Loucy (cell line): ENCODE measurements around the gene POP4.

Experiments used
- H2AFZ ChIP-seq: fragments of 200-600 bp; sonication (generic); 2 replicates; pipeline ENCODE4 v1.6.0; 2016; ENCODE audit warnings: antibody characterized with exemption, mild to moderate bottlenecking, low read length, moderate library complexity
- H3F3A ChIP-seq: fragments of 200-600 bp; 2 replicates; pipeline ENCODE4 v1.6.0; 2016; ENCODE audit warnings: antibody characterized with exemption, low read depth, mild to moderate bottlenecking
- H3K27me3 ChIP-seq: fragments of 200-600 bp; sonication (generic); 2 replicates; pipeline ENCODE4 v1.6.1; 2014; ENCODE audit warnings: low read length, mild to moderate bottlenecking; ENCODE audit not compliant: insufficient read depth, poor library complexity, severe bottlenecking
- H3K36me3 ChIP-seq: fragments of 200-600 bp; sonication (generic); 2 replicates; pipeline ENCODE4 v1.6.1; 2016; ENCODE audit warnings: low read length; ENCODE audit not compliant: insufficient read depth
- H3K4me1 ChIP-seq: fragments of 200-600 bp; sonication (generic); 2 replicates; pipeline ENCODE4 v1.5.1; 2014; ENCODE audit warnings: low read length, mild to moderate bottlenecking; ENCODE audit not compliant: insufficient read depth, poor library complexity, severe bottlenecking
- H3K4me2 ChIP-seq: fragments of 200-600 bp; sonication (generic); 2 replicates; pipeline ENCODE4 v1.6.0; 2014; ENCODE audit warnings: antibody characterized with exemption, low read length, low read depth, mild to moderate bottlenecking; ENCODE audit not compliant: poor library complexity, severe bottlenecking
- H3K4me3 ChIP-seq: fragments of 200-600 bp; sonication (generic); 2 replicates; pipeline ENCODE4 v1.5.1; 2014; ENCODE audit warnings: low read length, mild to moderate bottlenecking, mixed read lengths; ENCODE audit not compliant: poor library complexity, severe bottlenecking
- H3K79me2 ChIP-seq: fragments of 200-600 bp; sonication (generic); 2 replicates; pipeline ENCODE4 v1.6.1; 2014; ENCODE audit warnings: low read length; ENCODE audit not compliant: insufficient read depth
- H3K9ac ChIP-seq: fragments of 200-600 bp; sonication (generic); 2 replicates; pipeline ENCODE4 v1.6.0; 2014; ENCODE audit warnings: mild to moderate bottlenecking, low read depth, low read length, moderate library complexity; ENCODE audit not compliant: poor library complexity, severe bottlenecking
- H3K9me2 ChIP-seq: fragments of 200-600 bp; sonication (generic); replicated peaks from 2 replicates; pipeline ENCODE4 v1.6.1; 2016; ENCODE audit warnings: low read depth, low read length, mixed read lengths
- H3K9me3 ChIP-seq: fragments of 200-600 bp; sonication (generic); 2 replicates; pipeline ENCODE4 v1.6.1; 2014; ENCODE audit warnings: mild to moderate bottlenecking, antibody characterized with exemption, low read length, low read depth; ENCODE audit not compliant: insufficient read depth
- H4K20me1 ChIP-seq: fragments of 200-600 bp; sonication (generic); 2 replicates; pipeline ENCODE4 v1.6.0; 2014; ENCODE audit warnings: antibody characterized with exemption, low read length, mild to moderate bottlenecking; ENCODE audit not compliant: insufficient read depth, poor library complexity, severe bottlenecking
- CTCF ChIP-seq: fragments of 200-600 bp; sonication (generic); conservative IDR thresholded peaks from 2 replicates; pipeline ENCODE4 v1.5.1; 2014; ENCODE audit warnings: mild to moderate bottlenecking, antibody characterized with exemption, low read length
- EZH2phosphoT487 ChIP-seq: fragments of 200-600 bp; IDR thresholded peaks from 2 replicates; pipeline ENCODE4 v1.6.1; 2018; ENCODE audit warnings: antibody characterized with exemption, mild to moderate bottlenecking, moderate library complexity, borderline replicate concordance

POP4 gene

GRCh38 chr19:29574510-29574909, 31.6 kb upstream of the POP4 start:
- Histone ChIP-seq H3K9ac (no peak overlapping the region), H3K4me1 (no peaks in the 10 kb centered on the region), H3K36me3 (no peaks in the 10 kb centered on the region), H3K9me2 (no peaks in the 10 kb centered on the region), H3K4me3 (no peak overlapping the region), H3K27me3 (no peaks in the 10 kb centered on the region), H3F3A (no peaks in the 10 kb centered on the region), H3K9me3 (no peaks in the 10 kb centered on the region), H4K20me1 (no peaks in the 10 kb centered on the region), H3K4me2 (no peak overlapping the region), H2AFZ (no peak overlapping the region), H3K79me2 (no peaks in the 10 kb centered on the region)
- no peak for TF ChIP-seq CTCF
- no peak for TF ChIP-seq EZH2phosphoT487

GRCh38 chr19:29576046-29576606, 30.0 kb upstream of the POP4 start:
- no peak overlapping the region for H2AFZ ChIP-seq
- H3K9ac ChIP-seq, result no peak overlapping the region
- H3K9me3 ChIP-seq, result no peaks in the 10 kb centered on the region
- no peaks in the 10 kb centered on the region for H3K36me3 ChIP-seq
- H3F3A ChIP-seq, result no peaks in the 10 kb centered on the region
- no peaks in the 10 kb centered on the region for H3K9me2 ChIP-seq
- H3K4me2 ChIP-seq, result no peak overlapping the region
- no peak for TF ChIP-seq CTCF
- TF ChIP-seq EZH2phosphoT487, result no peak
- no peaks in the 10 kb centered on the region for H4K20me1 ChIP-seq
- no peaks in the 10 kb centered on the region for H3K79me2 ChIP-seq
- no peaks in the 10 kb centered on the region for H3K4me1 ChIP-seq
- no peaks in the 10 kb centered on the region for H3K27me3 ChIP-seq
- H3K4me3 ChIP-seq, result no peak overlapping the region

- Histone ChIP-seq H3K4me1 (no peaks in the 10 kb centered on the region), H3F3A (no peaks in the 10 kb centered on the region), H3K4me3 (no peak overlapping the region), H3K9ac (no peak overlapping the region), H3K79me2 (no peaks in the 10 kb centered on the region), H3K4me2 (no peak overlapping the region), H3K27me3 (no peaks in the 10 kb centered on the region), H3K36me3 (no peaks in the 10 kb centered on the region), H4K20me1 (no peaks in the 10 kb centered on the region), H3K9me3 (no peaks in the 10 kb centered on the region), H3K9me2 (no peaks in the 10 kb centered on the region), H2AFZ (no peak overlapping the region)
- TF ChIP-seq CTCF (no peak), EZH2phosphoT487 (no peak)
Observed at GRCh38 chr19:29576761-29577648, 29.1 kb upstream of the POP4 start.
